ENCODE measurements around the gene MIB2. TPM values are rescaled to one million over a fixed set of nuclear protein-coding genes. Genes with fewer than 3 reads are reported as not detected.

The MIB2 gene
- total RNA-seq, 4 donors from 2014 or later: 33.6 to 99.9 (median 74.6) TPM

GRCh38 chr1:1614954-1615255 is 395 bp upstream of the MIB2 start:
- no peak for DNase-seq (ENCODE audit: extremely low spot score)
- Histone ChIP-seq H3K4me1 (peaks cover 24 to 44% (median 42%) of the 10 kb centered on the region in 4 donors), H3K9me3 (no peaks in the 10 kb centered on the region), H3K27ac (replicated peaks in 1 of 4) (peak overlapping the region; percentile 99 to 100 (median 100)), H3K27me3 (no peaks in the 10 kb centered on the region), H3K4me3 (peak overlapping the region; percentile 86 to 99 (median 94)), H3K36me3 (peaks cover 4 to 23% (median 13%) of the 10 kb centered on the region in 4 donors)
- WGBS: under 1% methylated on average over 23 of the region's 23 CpGs
- TF ChIP-seq POLR2AphosphoS5 (IDR thresholded peaks at IDR 0.05) (no peak), CTCF (IDR thresholded peaks at IDR 0.05) (no peak), POLR2A (IDR thresholded peaks at IDR 0.05; ENCODE audit: low read depth) (no peak), EP300 (IDR thresholded peaks at IDR 0.05) (no peak)
- intact Hi-C loops (cut with DNase I): loop anchor here (2.0 kb wide), 1 partner anchor 40 kb away; the partner anchor contains the start of gene SSU72

- peaks cover 34 to 47% (median 39%) of the 10 kb centered on the region in 4 donors for H3K4me1 ChIP-seq
- peak overlapping the region; percentile 86 to 99 (median 94) for H3K4me3 ChIP-seq
- peak overlapping the region; percentile 99 to 100 (median 100) for H3K27ac ChIP-seq (replicated peaks in 1 of 4)
- no peaks in the 10 kb centered on the region for H3K27me3 ChIP-seq
- H3K36me3 ChIP-seq: peaks cover 4 to 23% (median 13%) of the 10 kb centered on the region in 4 donors
- intact Hi-C loops (cut with DNase I): no loop called here
- no peak for DNase-seq (ENCODE audit: extremely low spot score)
- WGBS: 27% methylated on average over 18 of the region's 80 CpGs
- no peaks in the 10 kb centered on the region for H3K9me3 ChIP-seq
- TF ChIP-seq POLR2A (IDR thresholded peaks at IDR 0.05; ENCODE audit: low read depth) (no peak), EP300 (IDR thresholded peaks at IDR 0.05) (no peak), POLR2AphosphoS5 (IDR thresholded peaks at IDR 0.05) (no peak), CTCF (IDR thresholded peaks at IDR 0.05) (no peak)
Observed at GRCh38 chr1:1616045-1616790, 918 bp downstream of the MIB2 start.

GRCh38 chr1:1616838-1617237 is 1.5 kb downstream of the MIB2 start:
- peak overlapping the region in 2 of 4 donors; percentile 100 for H3K27ac ChIP-seq (replicated peaks in 1 of 4)
- intact Hi-C loops (cut with DNase I): no loop called here
- H3K27me3 ChIP-seq: no peaks in the 10 kb centered on the region
- H3K9me3 ChIP-seq: no peaks in the 10 kb centered on the region
- TF ChIP-seq EP300 (IDR thresholded peaks at IDR 0.05): no peak
- TF ChIP-seq POLR2A (IDR thresholded peaks at IDR 0.05; ENCODE audit: low read depth): no peak
- TF ChIP-seq CTCF (IDR thresholded peaks at IDR 0.05): no peak
- no peak for TF ChIP-seq POLR2AphosphoS5 (IDR thresholded peaks at IDR 0.05)
- 85% methylated on average over 4 of the region's 19 CpGs for WGBS
- no peak for DNase-seq (ENCODE audit: extremely low spot score)
- peak overlapping the region; percentile 86 to 99 (median 94) for H3K4me3 ChIP-seq
- H3K36me3 ChIP-seq: peaks cover 4 to 23% (median 13%) of the 10 kb centered on the region in 4 donors
- peaks cover 34 to 53% (median 37%) of the 10 kb centered on the region in 4 donors for H3K4me1 ChIP-seq

- no peak for DNase-seq (ENCODE audit: extremely low spot score)
- no peak overlapping the region for H3K4me3 ChIP-seq
- intact Hi-C loops (cut with DNase I): no loop called here
- 80% methylated on average over 11 of the region's 11 CpGs for WGBS
- peaks cover 34 to 55% (median 37%) of the 10 kb centered on the region in 4 donors for H3K4me1 ChIP-seq
- H3K27me3 ChIP-seq: no peaks in the 10 kb centered on the region
- TF ChIP-seq CTCF (IDR thresholded peaks at IDR 0.05) (no peak), POLR2A (IDR thresholded peaks at IDR 0.05; ENCODE audit: low read depth) (no peak), POLR2AphosphoS5 (IDR thresholded peaks at IDR 0.05) (no peak), EP300 (IDR thresholded peaks at IDR 0.05) (no peak)
- peaks cover 4 to 23% (median 13%) of the 10 kb centered on the region in 4 donors for H3K36me3 ChIP-seq
- H3K9me3 ChIP-seq: no peaks in the 10 kb centered on the region
- no peak overlapping the region for H3K27ac ChIP-seq (replicated peaks in 1 of 4)
Observed at GRCh38 chr1:1617516-1617915, 2.2 kb downstream of the MIB2 start.
